ENCODE results near the gene USHBP1.

DNA sequence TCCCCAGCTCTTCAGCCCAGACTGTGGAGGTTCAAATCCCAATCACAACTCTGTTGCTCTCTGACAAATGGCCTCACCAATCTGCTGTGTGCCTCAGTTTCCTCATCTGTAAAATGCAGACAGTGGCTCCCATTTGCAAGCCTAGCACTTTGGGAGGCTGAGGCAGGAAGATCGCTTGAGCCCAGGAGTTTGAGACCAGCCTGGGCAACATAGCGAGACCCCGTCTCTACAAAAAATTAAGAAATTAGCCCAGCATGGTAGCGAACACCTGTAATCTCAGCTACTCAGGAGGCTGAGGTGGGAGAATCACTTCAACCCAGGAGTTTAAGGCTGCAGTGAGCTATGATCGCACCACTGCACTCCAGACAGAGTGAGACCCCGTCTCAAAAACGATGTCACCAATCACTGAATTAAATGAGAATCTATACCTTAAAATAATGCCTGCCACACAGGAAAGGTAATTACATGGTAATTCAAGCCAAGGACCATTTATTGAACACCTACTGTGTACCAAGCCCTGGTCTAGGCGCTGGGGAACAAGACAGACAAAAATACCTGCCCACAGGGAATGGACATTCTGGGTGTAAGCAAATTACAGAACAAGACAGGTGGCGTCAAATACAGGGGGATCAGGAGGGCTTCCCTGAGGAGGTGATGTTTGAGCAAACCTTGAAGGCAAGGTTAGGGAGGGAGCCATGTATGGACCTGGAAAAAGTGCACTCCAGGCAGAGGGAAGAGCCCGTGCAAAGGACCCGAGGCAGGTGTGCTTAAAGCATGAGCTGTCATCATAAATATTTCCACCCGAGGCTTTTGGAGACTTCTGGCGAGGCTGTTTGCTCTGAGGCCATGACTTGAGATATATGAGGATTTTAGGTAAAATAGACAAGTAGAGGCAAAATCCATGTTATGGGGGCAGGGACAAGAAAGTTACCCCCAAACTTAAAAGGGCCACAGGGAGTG lies 26.5 kb downstream of the USHBP1 start:
- TF ChIP-seq, protein P1, sequence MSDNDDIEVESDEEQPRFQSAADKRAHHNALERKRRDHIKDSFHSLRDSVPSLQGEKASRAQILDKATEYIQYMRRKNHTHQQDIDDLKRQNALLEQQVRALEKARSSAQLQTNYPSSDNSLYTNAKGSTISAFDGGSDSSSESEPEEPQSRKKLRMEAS (IDR thresholded peaks at IDR 0.05) = no peak
- TF ChIP-seq CBX8 (IDR thresholded peaks at IDR 0.05) (no peak), RFX5 (IDR thresholded peaks at IDR 0.05) (no peak), RAD21 (conservative IDR thresholded peaks at IDR 0.05 in 1 of 2, IDR thresholded peaks at IDR 0.05 in 1 of 2) (no peak), EP300 (IDR thresholded peaks at IDR 0.05) (no peak), HDAC2 (IDR thresholded peaks at IDR 0.05) (no peak), CEBPB (IDR thresholded peaks at IDR 0.05) (no peak), POLR2A (IDR thresholded peaks at IDR 0.05; ENCODE audit: low read length) (no peak), HEYL (CRISPR knock-in tag; IDR thresholded peaks at IDR 0.05) (no peak), KDM5A (IDR thresholded peaks at IDR 0.05) (no peak), MAZ (IDR thresholded peaks at IDR 0.05; ENCODE audit: borderline replicate concordance, low read depth, low read length) (no peak), NPAS2 (CRISPR knock-in tag; IDR thresholded peaks at IDR 0.05; ENCODE audit: borderline replicate concordance) (no peak)
- TF ChIP-seq, protein P2, sequence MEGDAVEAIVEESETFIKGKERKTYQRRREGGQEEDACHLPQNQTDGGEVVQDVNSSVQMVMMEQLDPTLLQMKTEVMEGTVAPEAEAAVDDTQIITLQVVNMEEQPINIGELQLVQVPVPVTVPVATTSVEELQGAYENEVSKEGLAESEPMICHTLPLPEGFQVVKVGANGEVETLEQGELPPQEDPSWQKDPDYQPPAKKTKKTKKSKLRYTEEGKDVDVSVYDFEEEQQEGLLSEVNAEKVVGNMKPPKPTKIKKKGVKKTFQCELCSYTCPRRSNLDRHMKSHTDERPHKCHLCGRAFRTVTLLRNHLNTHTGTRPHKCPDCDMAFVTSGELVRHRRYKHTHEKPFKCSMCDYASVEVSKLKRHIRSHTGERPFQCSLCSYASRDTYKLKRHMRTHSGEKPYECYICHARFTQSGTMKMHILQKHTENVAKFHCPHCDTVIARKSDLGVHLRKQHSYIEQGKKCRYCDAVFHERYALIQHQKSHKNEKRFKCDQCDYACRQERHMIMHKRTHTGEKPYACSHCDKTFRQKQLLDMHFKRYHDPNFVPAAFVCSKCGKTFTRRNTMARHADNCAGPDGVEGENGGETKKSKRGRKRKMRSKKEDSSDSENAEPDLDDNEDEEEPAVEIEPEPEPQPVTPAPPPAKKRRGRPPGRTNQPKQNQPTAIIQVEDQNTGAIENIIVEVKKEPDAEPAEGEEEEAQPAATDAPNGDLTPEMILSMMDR (IDR thresholded peaks at IDR 0.05) = no peak
- TF ChIP-seq, protein P3, sequence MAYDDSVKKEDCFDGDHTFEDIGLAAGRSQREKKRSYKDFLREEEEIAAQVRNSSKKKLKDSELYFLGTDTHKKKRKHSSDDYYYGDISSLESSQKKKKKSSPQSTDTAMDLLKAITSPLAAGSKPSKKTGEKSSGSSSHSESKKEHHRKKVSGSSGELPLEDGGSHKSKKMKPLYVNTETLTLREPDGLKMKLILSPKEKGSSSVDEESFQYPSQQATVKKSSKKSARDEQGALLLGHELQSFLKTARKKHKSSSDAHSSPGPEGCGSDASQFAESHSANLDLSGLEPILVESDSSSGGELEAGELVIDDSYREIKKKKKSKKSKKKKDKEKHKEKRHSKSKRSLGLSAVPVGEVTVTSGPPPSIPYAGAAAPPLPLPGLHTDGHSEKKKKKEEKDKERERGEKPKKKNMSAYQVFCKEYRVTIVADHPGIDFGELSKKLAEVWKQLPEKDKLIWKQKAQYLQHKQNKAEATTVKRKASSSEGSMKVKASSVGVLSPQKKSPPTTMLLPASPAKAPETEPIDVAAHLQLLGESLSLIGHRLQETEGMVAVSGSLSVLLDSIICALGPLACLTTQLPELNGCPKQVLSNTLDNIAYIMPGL (CRISPR knock-in tag; IDR thresholded peaks at IDR 0.05; ENCODE audit: borderline replicate concordance) = no peak
